ENCODE measurements around the gene PCDHGA5.
"Not testable (repeated sequence)": the region's sequence is repeated elsewhere in the genome, so short reads cannot be mapped to it uniquely, and the experiment has no call there.

PCDHGA5 gene

DNA sequence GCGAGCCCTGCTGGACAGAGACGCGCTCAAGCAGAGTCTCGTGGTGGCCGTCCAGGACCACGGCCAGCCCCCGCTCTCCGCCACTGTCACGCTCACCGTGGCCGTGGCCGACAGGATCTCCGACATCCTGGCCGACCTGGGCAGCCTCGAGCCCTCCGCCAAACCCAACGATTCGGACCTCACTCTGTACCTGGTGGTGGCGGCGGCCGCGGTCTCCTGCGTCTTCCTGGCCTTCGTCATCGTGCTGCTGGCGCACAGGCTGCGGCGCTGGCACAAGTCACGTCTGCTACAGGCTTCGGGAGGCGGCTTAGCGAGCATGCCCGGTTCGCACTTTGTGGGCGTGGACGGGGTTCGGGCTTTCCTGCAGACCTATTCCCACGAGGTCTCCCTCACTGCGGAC, 31.4 kb upstream of the PCDHGA5 start:
- H3K9me3 ChIP-seq (ENCODE audit: control insufficient read depth, insufficient read depth, low read length) = not testable (repeated sequence)

GRCh38 chr5:141338538-141339306, 25.2 kb upstream of the PCDHGA5 start, which contains the start of gene PCDHGA2:
TSS of gene PCDHGA2 (plus strand) at chr5:141338760.
- H3K9me3 ChIP-seq (ENCODE audit: control insufficient read depth, insufficient read depth, low read length) = peaks cover 2% of the 10 kb centered on the region

More for the DNA sequence above, 31.4 kb upstream of the PCDHGA5 start:
- not testable (repeated sequence) for H3K4me1 ChIP-seq (ENCODE audit: control insufficient read depth, insufficient read depth, low read length); H3K36me3 ChIP-seq (ENCODE audit: control insufficient read depth, insufficient read depth, low read length); H3K4me3 ChIP-seq (ENCODE audit: low read length); DNase-seq (ENCODE audit: low read depth, low spot score); H3K27ac ChIP-seq (ENCODE audit: low read length); H3K27me3 ChIP-seq (ENCODE audit: control insufficient read depth, insufficient read depth, low read length)
- no CpG with 5 or more reads among the region's 39 CpGs for WGBS (ENCODE audit: insufficient coverage, insufficient read length)

DNA sequence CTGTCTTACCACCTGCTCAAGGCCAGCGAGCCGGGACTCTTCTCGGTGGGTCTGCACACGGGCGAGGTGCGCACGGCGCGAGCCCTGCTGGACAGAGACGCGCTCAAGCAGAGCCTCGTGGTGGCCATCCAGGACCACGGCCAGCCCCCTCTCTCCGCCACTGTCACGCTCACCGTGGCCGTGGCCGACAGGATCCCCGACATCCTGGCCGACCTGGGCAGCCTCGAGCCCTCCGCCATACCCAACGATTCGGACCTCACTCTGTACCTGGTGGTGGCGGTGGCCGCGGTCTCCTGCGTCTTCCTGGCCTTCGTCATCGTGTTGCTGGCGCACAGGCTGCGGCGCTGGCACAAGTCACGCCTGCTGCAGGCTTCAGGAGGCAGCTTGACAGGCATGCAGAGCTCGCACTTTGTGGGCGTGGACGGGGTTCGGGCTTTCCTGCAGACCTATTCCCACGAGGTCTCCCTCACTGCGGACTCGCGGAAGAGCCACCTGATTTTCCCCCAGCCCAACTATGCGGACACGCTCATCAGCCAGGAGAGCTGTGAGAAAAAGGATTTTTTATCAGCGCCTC, 23.1 kb upstream of the PCDHGA5 start:
- H3K27me3 ChIP-seq (ENCODE audit: control insufficient read depth, insufficient read depth, low read length); H3K4me3 ChIP-seq (ENCODE audit: low read length); H3K27ac ChIP-seq (ENCODE audit: low read length); H3K36me3 ChIP-seq (ENCODE audit: control insufficient read depth, insufficient read depth, low read length); H3K9me3 ChIP-seq (ENCODE audit: control insufficient read depth, insufficient read depth, low read length); H3K4me1 ChIP-seq (ENCODE audit: control insufficient read depth, insufficient read depth, low read length); DNase-seq (ENCODE audit: low read depth, low spot score): not testable (repeated sequence)
- WGBS (ENCODE audit: insufficient coverage, insufficient read length) = no CpG with 5 or more reads among the region's 45 CpGs

More at GRCh38 chr5:141338538-141339306, 25.2 kb upstream of the PCDHGA5 start, which contains the start of gene PCDHGA2:
- no peaks in the 10 kb centered on the region for H3K36me3 ChIP-seq (ENCODE audit: control insufficient read depth, insufficient read depth, low read length)
- H3K27ac ChIP-seq (ENCODE audit: low read length) = no peak within 1 kb of the TSS
- DNase-seq (ENCODE audit: low read depth, low spot score) = no peak
- no peak within 1 kb of the TSS for H3K4me3 ChIP-seq (ENCODE audit: low read length)
- H3K27me3 ChIP-seq (ENCODE audit: control insufficient read depth, insufficient read depth, low read length) = no peaks in the 10 kb centered on the region
- H3K4me1 ChIP-seq (ENCODE audit: control insufficient read depth, insufficient read depth, low read length) = no peaks in the 10 kb centered on the region
- no CpG with 5 or more reads among the region's 27 CpGs for WGBS (ENCODE audit: insufficient coverage, insufficient read length)

GRCh38 chr5:141342773-141343172, 21.2 kb upstream of the PCDHGA5 start:
- no peak for DNase-seq (ENCODE audit: low read depth, low spot score)
- H3K9me3 ChIP-seq (ENCODE audit: control insufficient read depth, insufficient read depth, low read length) = peaks cover 2% of the 10 kb centered on the region
- WGBS (ENCODE audit: insufficient coverage, insufficient read length) = no CpG with 5 or more reads among the region's 1 CpG
- no peaks in the 10 kb centered on the region for H3K27me3 ChIP-seq (ENCODE audit: control insufficient read depth, insufficient read depth, low read length)
- H3K36me3 ChIP-seq (ENCODE audit: control insufficient read depth, insufficient read depth, low read length) = no peaks in the 10 kb centered on the region
- no peak overlapping the region for H3K27ac ChIP-seq (ENCODE audit: low read length)
- H3K4me1 ChIP-seq (ENCODE audit: control insufficient read depth, insufficient read depth, low read length) = no peaks in the 10 kb centered on the region
- H3K4me3 ChIP-seq (ENCODE audit: low read length) = no peak overlapping the region

DNA sequence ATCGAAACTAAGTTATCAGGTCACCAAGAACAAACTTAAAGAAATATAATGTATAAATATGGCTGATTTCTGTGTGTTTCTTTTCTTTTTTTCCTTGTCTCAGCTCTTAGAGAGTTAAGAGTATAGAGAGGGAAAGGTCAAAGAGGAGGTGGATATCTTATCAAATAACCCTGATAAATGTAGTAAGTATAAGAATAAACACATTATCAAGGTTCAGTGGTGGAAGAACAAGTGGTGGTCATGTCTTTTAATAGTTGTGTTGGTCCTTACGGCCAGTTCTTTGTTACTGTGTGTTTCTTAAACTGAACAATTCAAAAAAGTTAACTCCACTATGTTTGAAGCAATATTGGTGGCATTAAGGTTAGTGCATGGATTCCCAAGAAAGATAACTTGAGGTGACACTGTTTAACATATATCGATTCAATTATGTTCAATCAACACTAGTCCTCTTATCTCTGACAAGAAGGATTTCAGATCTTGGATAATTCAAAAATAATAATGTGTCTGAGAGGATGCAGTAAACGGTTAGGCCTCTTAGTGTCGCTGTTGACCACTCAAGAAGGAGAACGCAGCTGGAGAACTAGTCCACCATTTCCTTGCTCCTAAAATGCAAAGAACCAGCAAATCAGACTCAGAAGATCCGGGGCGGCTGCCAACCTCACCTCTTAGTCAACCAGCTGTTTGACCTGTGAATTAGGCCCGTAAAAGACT, 20.6 kb upstream of the PCDHGA5 start, which contains the start of gene PCDHGA3:
PCDHGA3 (plus strand) TSS at position 588 of the 711 bp plus-strand sequence. CDS start 205 bp downstream, outside the sequence.
- Histone ChIP-seq H3K9me3 (ENCODE audit: control insufficient read depth, insufficient read depth, low read length) (peaks cover 2% of the 10 kb centered on the region), H3K4me1 (ENCODE audit: control insufficient read depth, insufficient read depth, low read length) (no peaks in the 10 kb centered on the region), H3K27ac (ENCODE audit: low read length) (no peak within 1 kb of the TSS), H3K36me3 (ENCODE audit: control insufficient read depth, insufficient read depth, low read length) (no peaks in the 10 kb centered on the region), H3K27me3 (ENCODE audit: control insufficient read depth, insufficient read depth, low read length) (no peaks in the 10 kb centered on the region), H3K4me3 (ENCODE audit: low read length) (no peak within 1 kb of the TSS)
- no CpG with 5 or more reads among the region's 9 CpGs for WGBS (ENCODE audit: insufficient coverage, insufficient read length)
- no peak for DNase-seq (ENCODE audit: low read depth, low spot score)

DNA sequence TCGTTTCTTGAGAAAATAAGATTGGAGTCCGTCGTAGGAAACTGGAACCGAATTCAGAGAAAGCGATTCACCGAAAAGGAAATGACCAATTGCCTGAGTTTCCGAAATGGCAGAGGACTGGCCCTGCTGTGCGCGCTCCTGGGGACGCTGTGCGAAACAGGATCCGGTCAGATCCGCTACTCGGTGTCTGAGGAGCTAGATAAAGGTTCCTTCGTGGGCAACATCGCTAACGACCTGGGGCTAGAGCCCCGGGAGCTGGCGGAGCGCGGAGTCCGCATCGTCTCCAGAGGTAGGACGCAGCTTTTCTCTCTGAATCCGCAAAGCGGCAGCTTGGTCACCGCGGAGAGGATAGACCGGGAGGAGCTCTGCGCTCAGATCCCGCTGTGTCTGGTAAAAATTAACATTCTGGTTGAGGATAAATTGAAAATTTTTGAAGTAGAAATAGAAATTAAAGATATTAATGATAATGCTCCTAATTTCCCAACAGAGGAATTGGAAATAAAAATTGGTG, 20.0 kb upstream of the PCDHGA5 start:
- Histone ChIP-seq H3K36me3 (ENCODE audit: control insufficient read depth, insufficient read depth, low read length) (no peaks in the 10 kb centered on the region), H3K27me3 (ENCODE audit: control insufficient read depth, insufficient read depth, low read length) (no peaks in the 10 kb centered on the region), H3K4me3 (ENCODE audit: low read length) (no peak overlapping the region), H3K4me1 (ENCODE audit: control insufficient read depth, insufficient read depth, low read length) (no peaks in the 10 kb centered on the region), H3K9me3 (ENCODE audit: control insufficient read depth, insufficient read depth, low read length) (peaks cover 2% of the 10 kb centered on the region), H3K27ac (ENCODE audit: low read length) (no peak overlapping the region)
- DNase-seq (ENCODE audit: low read depth, low spot score) = no peak
- WGBS (ENCODE audit: insufficient coverage, insufficient read length) = no CpG with 5 or more reads among the region's 31 CpGs

- WGBS (ENCODE audit: insufficient coverage, insufficient read length) = no CpG with 5 or more reads among the region's 20 CpGs
- Histone ChIP-seq H3K4me3 (ENCODE audit: low read length) (no peak overlapping the region), H3K27ac (ENCODE audit: low read length) (no peak overlapping the region), H3K36me3 (ENCODE audit: control insufficient read depth, insufficient read depth, low read length) (no peaks in the 10 kb centered on the region), H3K4me1 (ENCODE audit: control insufficient read depth, insufficient read depth, low read length) (no peaks in the 10 kb centered on the region), H3K27me3 (ENCODE audit: control insufficient read depth, insufficient read depth, low read length) (no peaks in the 10 kb centered on the region), H3K9me3 (ENCODE audit: control insufficient read depth, insufficient read depth, low read length) (no peaks in the 10 kb centered on the region; the same call in 1 of the 2 replicates)
- no peak for DNase-seq (ENCODE audit: low read depth, low spot score)
Measured at GRCh38 chr5:141345327-141345726, 18.6 kb upstream of the PCDHGA5 start.

DNA sequence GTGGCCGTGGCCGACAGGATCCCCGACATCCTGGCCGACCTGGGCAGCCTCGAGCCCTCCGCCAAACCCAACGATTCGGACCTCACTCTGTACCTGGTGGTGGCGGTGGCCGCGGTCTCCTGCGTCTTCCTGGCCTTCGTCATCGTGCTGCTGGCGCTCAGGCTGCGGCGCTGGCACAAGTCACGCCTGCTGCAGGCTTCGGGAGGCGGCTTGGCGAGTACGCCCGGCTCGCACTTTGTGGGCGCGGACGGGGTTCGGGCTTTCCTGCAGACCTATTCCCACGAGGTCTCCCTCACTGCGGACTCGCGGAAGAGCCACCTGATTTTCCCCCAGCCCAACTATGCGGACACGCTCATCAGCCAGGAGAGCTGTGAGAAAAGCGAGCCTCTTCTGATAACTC, 17.9 kb upstream of the PCDHGA5 start:
- H3K9me3 ChIP-seq (ENCODE audit: control insufficient read depth, insufficient read depth, low read length); DNase-seq (ENCODE audit: low read depth, low spot score); H3K36me3 ChIP-seq (ENCODE audit: control insufficient read depth, insufficient read depth, low read length); H3K4me1 ChIP-seq (ENCODE audit: control insufficient read depth, insufficient read depth, low read length); H3K27ac ChIP-seq (ENCODE audit: low read length); H3K27me3 ChIP-seq (ENCODE audit: control insufficient read depth, insufficient read depth, low read length); H3K4me3 ChIP-seq (ENCODE audit: low read length): not testable (repeated sequence)
- no CpG with 5 or more reads among the region's 35 CpGs for WGBS (ENCODE audit: insufficient coverage, insufficient read length)

DNA sequence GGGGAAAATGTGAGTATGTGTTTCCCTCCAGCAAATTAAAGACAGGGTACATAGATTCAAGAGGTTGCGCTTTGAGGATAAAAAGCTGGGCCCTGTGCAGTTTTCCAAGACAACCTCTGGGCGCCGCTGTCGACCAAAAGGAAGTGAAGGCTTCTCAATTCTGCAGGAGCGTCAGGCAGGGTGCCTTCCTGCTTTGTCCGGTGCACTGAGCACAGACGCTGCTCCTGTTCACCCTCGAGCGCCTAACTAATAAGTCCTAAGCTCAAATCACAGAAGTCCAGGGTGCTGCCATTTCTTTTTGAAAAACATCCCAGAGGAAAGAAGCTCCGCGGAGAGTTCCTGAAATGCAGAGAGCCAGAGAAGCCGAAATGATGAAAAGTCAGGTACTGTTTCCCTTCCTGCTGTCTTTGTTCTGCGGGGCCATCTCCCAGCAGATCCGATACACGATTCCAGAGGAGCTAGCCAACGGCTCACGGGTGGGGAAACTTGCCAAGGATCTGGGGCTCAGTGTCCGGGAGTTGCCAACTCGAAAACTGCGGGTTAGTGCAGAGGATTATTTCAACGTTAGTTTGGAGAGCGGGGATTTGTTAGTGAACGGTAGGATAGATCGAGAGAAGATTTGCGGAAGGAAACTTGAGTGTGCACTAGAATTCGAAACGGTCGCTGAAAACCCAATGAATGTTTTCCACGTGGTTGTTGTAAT, 13.9 kb upstream of the PCDHGA5 start, which contains the start of gene PCDHGB1:
PCDHGB1 (plus strand) TSS at position 183 of the 703 bp plus-strand sequence; CDS start at position 345, 162 bp downstream.
- no peaks in the 10 kb centered on the region; the same call in none of the 2 replicates for H3K9me3 ChIP-seq (ENCODE audit: control insufficient read depth, insufficient read depth, low read length)
- DNase-seq (ENCODE audit: low read depth, low spot score) = no peak
- no peaks in the 10 kb centered on the region for H3K27me3 ChIP-seq (ENCODE audit: control insufficient read depth, insufficient read depth, low read length)
- H3K4me3 ChIP-seq (ENCODE audit: low read length) = no peak within 1 kb of the TSS; the same call in 1 of the 2 replicates
- no peaks in the 10 kb centered on the region for H3K4me1 ChIP-seq (ENCODE audit: control insufficient read depth, insufficient read depth, low read length)
- no peaks in the 10 kb centered on the region for H3K36me3 ChIP-seq (ENCODE audit: control insufficient read depth, insufficient read depth, low read length)
- no peak within 1 kb of the TSS for H3K27ac ChIP-seq (ENCODE audit: low read length)
- WGBS (ENCODE audit: insufficient coverage, insufficient read length) = over 99% methylated on average over 10 of the region's 29 CpGs

DNA sequence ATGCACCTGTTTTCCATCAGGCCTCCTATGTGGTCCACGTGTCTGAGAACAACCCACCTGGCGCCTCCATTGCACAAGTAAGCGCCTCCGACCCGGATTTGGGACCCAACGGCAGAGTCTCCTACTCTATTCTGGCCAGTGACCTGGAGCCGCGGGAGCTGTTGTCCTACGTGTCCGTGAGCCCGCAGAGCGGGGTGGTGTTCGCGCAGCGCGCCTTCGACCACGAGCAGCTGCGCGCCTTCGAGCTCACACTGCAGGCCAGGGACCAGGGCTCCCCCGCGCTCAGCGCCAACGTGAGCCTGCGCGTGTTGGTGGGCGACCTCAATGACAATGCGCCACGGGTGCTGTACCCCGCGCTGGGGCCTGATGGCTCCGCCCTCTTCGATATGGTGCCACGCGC, 12.4 kb upstream of the PCDHGA5 start:
- H3K27me3 ChIP-seq (ENCODE audit: control insufficient read depth, insufficient read depth, low read length) = no peaks in the 10 kb centered on the region
- DNase-seq (ENCODE audit: low read depth, low spot score) = no peak
- no peak overlapping the region for H3K27ac ChIP-seq (ENCODE audit: low read length)
- no peaks in the 10 kb centered on the region for H3K36me3 ChIP-seq (ENCODE audit: control insufficient read depth, insufficient read depth, low read length)
- H3K4me3 ChIP-seq (ENCODE audit: low read length) = no peak overlapping the region
- no peaks in the 10 kb centered on the region; the same call in none of the 2 replicates for H3K9me3 ChIP-seq (ENCODE audit: control insufficient read depth, insufficient read depth, low read length)
- H3K4me1 ChIP-seq (ENCODE audit: control insufficient read depth, insufficient read depth, low read length) = no peaks in the 10 kb centered on the region
- no CpG with 5 or more reads among the region's 36 CpGs for whole genome bisulfite sequencing (ENCODE audit: insufficient coverage, insufficient read length)

All from iPS DF 6.9 (cell line).